ENCODE measurements around the gene ZCCHC2.

The ZCCHC2 gene

GRCh38 chr18:62545098-62545497 is 22.3 kb downstream of the ZCCHC2 start:
- DNase-seq (ENCODE audit: low read depth) = no peak
- TF ChIP-seq, protein P1, sequence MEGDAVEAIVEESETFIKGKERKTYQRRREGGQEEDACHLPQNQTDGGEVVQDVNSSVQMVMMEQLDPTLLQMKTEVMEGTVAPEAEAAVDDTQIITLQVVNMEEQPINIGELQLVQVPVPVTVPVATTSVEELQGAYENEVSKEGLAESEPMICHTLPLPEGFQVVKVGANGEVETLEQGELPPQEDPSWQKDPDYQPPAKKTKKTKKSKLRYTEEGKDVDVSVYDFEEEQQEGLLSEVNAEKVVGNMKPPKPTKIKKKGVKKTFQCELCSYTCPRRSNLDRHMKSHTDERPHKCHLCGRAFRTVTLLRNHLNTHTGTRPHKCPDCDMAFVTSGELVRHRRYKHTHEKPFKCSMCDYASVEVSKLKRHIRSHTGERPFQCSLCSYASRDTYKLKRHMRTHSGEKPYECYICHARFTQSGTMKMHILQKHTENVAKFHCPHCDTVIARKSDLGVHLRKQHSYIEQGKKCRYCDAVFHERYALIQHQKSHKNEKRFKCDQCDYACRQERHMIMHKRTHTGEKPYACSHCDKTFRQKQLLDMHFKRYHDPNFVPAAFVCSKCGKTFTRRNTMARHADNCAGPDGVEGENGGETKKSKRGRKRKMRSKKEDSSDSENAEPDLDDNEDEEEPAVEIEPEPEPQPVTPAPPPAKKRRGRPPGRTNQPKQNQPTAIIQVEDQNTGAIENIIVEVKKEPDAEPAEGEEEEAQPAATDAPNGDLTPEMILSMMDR (conservative IDR thresholded peaks at IDR 0.05; ENCODE audit: low read depth, low read length) = no peak
- H3K4me3 ChIP-seq (ENCODE audit: low read depth, low read length) = no peak overlapping the region

GRCh38 chr18:62549755-62550154 is 26.9 kb downstream of the ZCCHC2 start:
- no peak for DNase-seq (ENCODE audit: low read depth)
- H3K4me3 ChIP-seq (ENCODE audit: low read depth, low read length) = no peak overlapping the region
- TF ChIP-seq, protein P1 (conservative IDR thresholded peaks at IDR 0.05; ENCODE audit: low read depth, low read length) = no peak

DNA sequence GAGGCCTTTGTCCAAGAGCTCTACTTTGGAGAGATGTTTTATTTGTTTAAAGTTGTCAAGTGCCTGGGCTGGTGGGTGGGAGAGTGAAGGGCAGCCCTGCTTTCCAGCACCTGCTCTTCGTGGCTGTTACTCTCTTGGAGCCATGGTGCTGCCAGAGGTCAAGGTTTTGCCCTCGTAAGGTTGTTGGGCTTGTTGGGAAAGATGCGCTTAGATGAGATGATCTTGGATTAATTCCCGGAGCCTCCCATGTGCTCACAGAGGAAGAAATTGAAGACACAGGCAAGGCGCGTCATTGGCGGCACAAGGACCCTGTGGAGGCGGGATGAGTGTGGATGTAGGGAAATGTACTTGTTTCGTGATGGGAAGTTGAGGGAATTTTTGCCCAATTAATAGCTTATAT is 27.9 kb downstream of the ZCCHC2 start:
- no peak for DNase-seq (ENCODE audit: low read depth)
- TF ChIP-seq, protein P1 (conservative IDR thresholded peaks at IDR 0.05; ENCODE audit: low read depth, low read length) = no peak
- H3K4me3 ChIP-seq (ENCODE audit: low read depth, low read length) = no peak overlapping the region

DNA sequence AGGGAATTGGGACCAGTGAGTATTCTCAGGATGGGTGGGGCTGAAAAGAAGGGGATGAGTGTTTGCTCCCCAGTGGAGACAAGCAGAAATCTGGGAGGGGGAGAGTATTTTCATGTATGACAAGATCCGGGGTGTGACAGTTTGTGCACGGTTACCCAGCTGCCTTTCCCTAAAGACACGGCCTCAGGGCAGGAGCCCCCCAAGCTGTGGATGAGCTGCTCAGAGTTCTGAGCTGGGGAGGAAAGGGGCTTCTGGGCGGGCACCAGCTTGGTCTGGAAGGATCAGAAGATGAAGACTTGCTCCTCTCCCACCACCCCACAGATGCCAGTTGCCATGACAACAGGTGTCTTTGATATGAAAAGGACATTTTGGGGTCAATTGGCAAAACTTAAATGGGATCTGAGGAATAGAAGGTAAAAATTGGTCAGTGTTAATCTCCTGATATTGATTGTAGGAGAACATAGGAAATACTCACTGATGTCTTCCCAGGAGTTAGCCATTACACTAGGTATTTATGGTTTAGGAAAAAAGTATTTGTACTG is 29.2 kb downstream of the ZCCHC2 start:
- TF ChIP-seq, protein P1 (conservative IDR thresholded peaks at IDR 0.05; ENCODE audit: low read depth, low read length) = no peak
- no peak for DNase-seq (ENCODE audit: low read depth)
- H3K4me3 ChIP-seq (ENCODE audit: low read depth, low read length) = no peak overlapping the region

DNA sequence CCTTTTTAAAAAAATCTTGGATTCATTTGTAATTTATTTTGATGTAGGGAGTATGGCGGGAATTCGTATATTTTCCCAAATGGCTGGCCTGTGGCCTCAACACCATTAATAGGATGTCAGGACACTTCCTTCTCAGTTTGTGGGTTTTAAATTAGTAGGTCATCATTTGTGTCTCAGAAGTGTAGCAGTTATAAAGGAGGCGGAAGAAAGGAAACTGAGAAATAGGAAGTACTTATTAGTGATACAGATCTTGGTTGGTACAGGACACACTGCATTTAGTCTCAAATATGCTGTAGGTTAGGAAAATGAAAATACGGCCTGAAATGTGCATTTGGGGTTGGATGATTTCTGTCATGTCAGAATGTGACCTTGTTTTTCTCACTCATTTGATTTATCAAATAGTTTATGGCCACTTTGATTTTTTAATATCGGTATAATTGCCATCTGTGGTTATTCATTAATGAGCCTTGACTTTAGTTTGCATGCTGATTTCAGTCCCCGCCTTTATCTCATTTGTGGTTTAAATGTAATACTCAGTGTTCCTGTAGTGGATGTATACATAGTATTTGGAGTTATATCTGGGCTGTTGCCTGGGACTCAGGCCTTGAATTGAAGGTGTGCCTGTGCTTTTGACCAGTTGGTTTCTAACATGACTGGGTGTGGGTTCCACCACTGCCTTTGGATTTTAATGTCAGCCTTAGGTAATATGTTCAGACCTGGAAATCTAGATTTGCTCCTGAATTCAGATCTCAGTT is 31.4 kb downstream of the ZCCHC2 start:
- TF ChIP-seq, protein P1 (conservative IDR thresholded peaks at IDR 0.05; ENCODE audit: low read depth, low read length) = no peak
- no peak overlapping the region for H3K4me3 ChIP-seq (ENCODE audit: low read depth, low read length)
- DNase-seq (ENCODE audit: low read depth) = no peak

- no peak overlapping the region for H3K4me3 ChIP-seq (ENCODE audit: low read depth, low read length)
- peak; percentile 35 for DNase-seq (ENCODE audit: low read depth)
- TF ChIP-seq, protein P1 (conservative IDR thresholded peaks at IDR 0.05; ENCODE audit: low read depth, low read length) = no peak
Observed at GRCh38 chr18:62555135-62555534, 32.3 kb downstream of the ZCCHC2 start.

- H3K4me3 ChIP-seq (ENCODE audit: low read depth, low read length) = no peak overlapping the region
- TF ChIP-seq, protein P1 (conservative IDR thresholded peaks at IDR 0.05; ENCODE audit: low read depth, low read length) = no peak
- DNase-seq (ENCODE audit: low read depth) = no peak
Observed at GRCh38 chr18:62556397-62556796, 33.6 kb downstream of the ZCCHC2 start.
